GM19023 (cell line): ENCODE measurements around the gene KCNK4.

Source experiments
- ATAC-seq: cut with Tn5 transposase; IDR thresholded peaks from one replicate; pipeline ENCODE4 v1.9.1; 2021; ENCODE audit warnings: mild to moderate bottlenecking, moderate library complexity; ENCODE audit not compliant: unreplicated experiment

KCNK4 gene

DNA sequence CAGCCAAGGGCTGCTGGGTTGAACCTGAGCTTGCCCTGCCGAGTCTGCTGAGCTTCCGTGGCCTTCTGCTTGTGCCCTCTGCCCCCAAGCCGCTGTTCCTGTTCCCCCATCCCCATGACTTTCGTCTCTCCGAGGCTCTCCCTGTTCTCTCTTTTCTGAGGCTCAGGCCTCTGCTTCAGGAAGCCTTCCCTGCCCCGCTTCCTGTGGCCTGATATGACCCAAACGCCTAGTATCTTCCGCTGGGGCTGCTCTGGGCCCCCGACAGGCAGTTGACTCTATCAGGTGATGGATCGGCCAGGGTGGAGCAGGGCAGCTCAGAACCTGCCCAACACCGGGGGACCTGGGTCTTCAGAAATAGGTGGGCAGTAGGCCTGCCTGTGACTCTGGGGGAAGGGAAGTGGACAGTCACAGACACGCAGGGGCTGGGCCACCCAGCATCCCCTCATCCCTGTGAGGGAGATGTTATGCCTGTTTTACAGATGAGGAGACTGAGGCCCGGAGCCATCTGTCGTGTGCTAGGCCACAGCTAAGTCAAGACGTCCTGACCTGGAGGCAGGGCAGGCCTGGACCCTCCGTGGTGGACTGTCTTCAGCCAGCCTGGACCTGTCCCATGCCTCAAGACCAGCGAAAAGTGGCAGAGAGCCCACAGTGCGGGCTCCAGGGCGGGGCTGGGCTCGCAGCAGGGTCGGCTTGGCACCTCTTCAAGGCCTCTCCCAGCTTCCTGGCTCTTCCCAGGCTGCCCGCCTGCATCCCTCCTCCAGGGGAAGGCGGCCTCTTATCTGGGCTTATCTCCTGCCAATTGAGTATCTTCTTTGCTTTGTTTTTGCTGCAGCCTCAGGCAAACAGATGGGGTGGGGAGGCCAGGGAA, 22.8 kb upstream of the KCNK4 start:
- ATAC-seq = no peak

DNA sequence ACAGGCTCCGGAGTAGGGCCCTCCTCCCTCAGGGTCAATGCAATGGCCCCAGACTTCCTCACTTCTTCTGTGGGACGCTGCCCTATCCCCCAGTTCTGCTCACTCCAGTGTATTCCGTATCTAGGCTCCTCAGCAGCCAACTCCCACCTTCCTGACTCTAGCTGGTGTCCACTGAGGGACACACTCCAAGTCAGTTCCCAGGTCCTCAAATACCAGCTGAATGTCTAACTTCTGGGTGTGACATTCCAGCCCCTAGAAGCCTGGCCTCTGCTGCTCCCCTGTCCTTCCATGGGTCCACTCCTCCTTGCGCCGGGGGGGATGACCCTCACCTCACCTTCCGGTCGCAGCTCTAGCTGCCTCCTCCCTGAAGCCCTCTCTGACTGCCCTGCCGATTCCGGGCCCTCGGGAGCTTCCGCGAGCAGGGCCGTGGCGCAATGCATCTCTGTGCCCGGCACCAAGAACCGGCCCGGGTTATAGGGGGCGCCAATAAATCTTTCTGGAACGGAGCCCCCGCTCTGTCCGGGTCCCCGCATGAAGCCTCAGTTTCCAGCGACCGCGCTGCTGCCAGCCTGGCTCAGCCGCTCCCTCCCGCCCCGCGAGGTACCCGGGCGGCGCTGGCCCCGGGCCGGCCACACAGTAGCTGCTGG, 22.1 kb upstream of the KCNK4 start:
- peak; percentile 1 for ATAC-seq

- ATAC-seq = peak; percentile 74
Observed at GRCh38 chr11:64269540-64270220, 21.4 kb upstream of the KCNK4 start.

GRCh38 chr11:64275031-64275800, 15.9 kb upstream of the KCNK4 start:
- ATAC-seq = no peak

DNA sequence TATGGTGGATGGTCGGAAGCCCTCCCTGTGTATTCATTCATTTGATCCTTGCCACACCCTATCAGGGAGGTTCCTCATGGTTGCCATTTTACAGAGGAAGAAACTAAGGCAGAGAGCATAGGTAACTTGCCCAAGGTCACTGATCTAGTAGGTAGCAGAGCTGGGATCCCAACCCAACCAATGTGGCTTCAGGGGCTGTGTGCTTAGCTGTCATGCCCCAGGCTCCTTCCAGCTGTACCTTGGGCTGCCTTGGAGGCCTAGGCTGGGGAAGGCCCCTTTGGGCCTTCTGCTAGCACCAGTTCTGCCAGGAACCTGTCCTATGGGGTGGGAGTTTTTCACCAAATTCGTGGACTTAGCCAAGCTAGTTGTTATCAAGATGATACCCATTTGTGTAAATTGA, 15.3 kb upstream of the KCNK4 start:
- ATAC-seq = no peak

- ATAC-seq = no peak
Observed at GRCh38 chr11:64276653-64277431, 14.3 kb upstream of the KCNK4 start.

DNA sequence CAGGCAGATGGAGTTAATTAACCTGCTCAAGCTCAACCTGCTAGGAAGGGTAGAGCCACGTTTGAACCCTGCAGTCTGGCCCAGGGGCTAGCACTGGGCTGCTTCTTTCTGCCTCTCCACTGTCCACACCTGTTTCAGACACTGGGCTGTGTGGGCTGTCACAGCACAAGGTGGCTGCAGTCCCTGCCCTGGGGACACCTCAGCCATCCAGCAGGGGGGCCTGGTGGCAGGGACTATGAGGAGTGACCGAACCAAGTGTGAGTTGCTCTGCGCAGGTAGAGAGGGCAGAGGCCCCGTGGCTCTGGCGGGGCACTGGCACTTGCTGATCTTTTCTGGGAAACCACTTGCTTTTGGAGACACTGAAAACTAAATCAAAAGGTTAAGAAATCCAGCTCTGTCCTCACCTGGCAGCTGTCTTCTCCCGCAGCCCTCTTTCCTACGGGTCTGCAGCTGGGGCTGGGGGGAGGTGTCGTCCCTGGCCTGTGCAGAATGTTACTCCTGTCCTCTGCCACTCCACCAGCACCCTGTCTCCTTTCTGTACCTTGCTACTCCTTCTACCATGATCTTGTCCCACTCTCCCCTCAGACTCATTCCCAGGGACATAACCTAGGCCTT, 12.4 kb upstream of the KCNK4 start:
- no peak for ATAC-seq

- no peak for ATAC-seq
Observed at GRCh38 chr11:64281957-64282770, 8.9 kb upstream of the KCNK4 start.

DNA sequence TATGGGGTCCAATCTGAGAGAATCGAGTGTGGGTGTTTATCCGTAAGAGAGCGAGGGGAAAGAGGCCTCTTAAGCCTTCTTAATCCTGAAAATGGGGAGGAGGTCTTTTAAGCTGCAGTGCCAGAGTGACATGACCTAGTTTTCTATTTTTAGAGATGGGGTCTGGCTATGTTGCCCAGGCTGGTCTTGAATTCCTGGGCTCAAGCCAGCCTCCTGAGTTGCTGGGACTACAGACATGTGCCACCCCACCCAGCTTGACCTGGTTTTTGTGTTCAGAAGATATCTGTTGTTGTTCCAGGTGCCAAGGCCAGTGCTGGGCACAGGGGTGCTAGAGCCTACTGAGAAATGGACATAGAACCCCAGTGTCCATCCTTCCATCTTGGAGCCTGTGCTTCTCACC, 8.0 kb upstream of the KCNK4 start:
- ATAC-seq = no peak

- ATAC-seq = peak; percentile 77
Observed at GRCh38 chr11:64284048-64284961, 6.8 kb upstream of the KCNK4 start, which contains the start of gene BAD. Gene BAD (minus strand): TSS chr11:64284665. CDS start chr11:64284368, 297 bp downstream.

GRCh38 chr11:64284962-64285884, 5.9 kb upstream of the KCNK4 start, which contains the start of gene GPR137:
Gene GPR137 (plus strand): TSS chr11:64285848. CDS start chr11:64286525, 677 bp downstream.
- ATAC-seq = peak; percentile 59

- ATAC-seq = no peak
Observed at GRCh38 chr11:64285885-64286800, 5.0 kb upstream of the KCNK4 start.

DNA sequence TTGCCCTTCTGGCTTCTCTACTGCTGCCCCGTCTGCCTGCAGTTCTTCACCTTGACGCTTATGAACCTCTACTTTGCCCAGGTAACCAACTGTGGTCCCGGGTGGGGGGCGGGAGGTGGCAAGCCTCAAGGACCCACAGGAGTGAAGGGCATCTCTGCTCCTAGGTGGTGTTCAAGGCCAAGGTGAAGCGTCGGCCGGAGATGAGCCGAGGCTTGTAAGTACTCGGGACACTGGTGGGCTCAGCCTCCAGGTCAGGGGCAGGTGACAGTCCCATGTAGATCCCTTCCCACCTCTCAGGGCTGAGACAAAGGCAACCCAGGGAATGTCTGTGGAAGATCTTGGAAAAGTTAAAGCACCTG, 4.3 kb upstream of the KCNK4 start:
- no peak for ATAC-seq

DNA sequence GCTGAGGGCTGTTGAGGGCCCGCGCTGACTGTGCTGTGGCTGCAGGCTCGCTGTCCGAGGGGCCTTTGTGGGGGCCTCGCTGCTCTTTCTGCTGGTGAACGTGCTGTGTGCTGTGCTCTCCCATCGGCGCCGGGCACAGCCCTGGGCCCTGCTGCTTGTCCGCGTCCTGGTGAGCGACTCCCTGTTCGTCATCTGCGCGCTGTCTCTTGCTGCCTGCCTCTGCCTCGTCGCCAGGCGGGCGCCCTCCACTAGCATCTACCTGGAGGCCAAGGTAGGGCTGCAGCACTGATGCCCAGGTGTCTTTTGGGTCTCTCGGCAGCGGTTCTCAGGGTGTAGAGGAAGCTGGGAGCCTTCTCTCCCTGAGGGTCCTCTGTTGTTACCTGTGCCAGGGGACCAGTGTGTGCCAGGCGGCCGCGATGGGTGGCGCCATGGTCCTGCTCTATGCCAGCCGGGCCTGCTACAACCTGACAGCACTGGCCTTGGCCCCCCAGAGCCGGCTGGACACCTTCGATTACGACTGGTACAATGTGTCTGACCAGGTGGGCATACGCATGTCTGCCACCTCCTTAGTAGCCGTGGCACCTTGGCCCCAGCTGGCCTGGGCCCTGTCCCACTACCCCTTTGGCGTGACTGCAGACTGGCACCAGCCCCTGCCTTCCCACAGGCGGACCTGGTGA, 3.3 kb upstream of the KCNK4 start:
- no peak for ATAC-seq

- no peak for ATAC-seq
Observed at GRCh38 chr11:64288353-64288750, 2.8 kb upstream of the KCNK4 start.
